Measurements from ENCODE around the gene ANKRD53. TPM values are rescaled to one million over a fixed set of nuclear protein-coding genes. Genes with fewer than 3 reads are reported as not detected.
"Not testable (repeated sequence)": the region's sequence is repeated elsewhere in the genome, so short reads cannot be mapped to it uniquely, and the experiment has no call there.

ANKRD53 gene
- total RNA-seq, 4 donors from 2014 or later, result 1.8 to 3.7 TPM; not detected in 2

- TF ChIP-seq CTCF (IDR thresholded peaks at IDR 0.05) (no peak), POLR2A (IDR thresholded peaks at IDR 0.05) (no peak)
- Histone ChIP-seq H3K27me3 (no peaks in the 10 kb centered on the region), H3K36me3 (no peaks in the 10 kb centered on the region), H3K27ac (no peak overlapping the region), H3K4me3 (no peak overlapping the region), H3K9me3 (no peaks in the 10 kb centered on the region), H3K4me1 (no peaks in the 10 kb centered on the region)
- intact Hi-C loops (cut with DNase I; ENCODE audit: low total_unique reads), result no loop called here
- DNase-seq, result no peak
Observed at GRCh38 chr2:71006955-71007799, 28.7 kb downstream of the ANKRD53 start.

GRCh38 chr2:71008342-71008741 is 29.9 kb downstream of the ANKRD53 start:
- no peak for DNase-seq
- no peaks in the 10 kb centered on the region for H3K36me3 ChIP-seq
- no peaks in the 10 kb centered on the region for H3K27me3 ChIP-seq
- H3K27ac ChIP-seq, result no peak overlapping the region
- no peak overlapping the region for H3K4me3 ChIP-seq
- H3K9me3 ChIP-seq, result no peaks in the 10 kb centered on the region
- no peaks in the 10 kb centered on the region for H3K4me1 ChIP-seq
- TF ChIP-seq POLR2A (IDR thresholded peaks at IDR 0.05) (no peak), CTCF (IDR thresholded peaks at IDR 0.05) (no peak)
- intact Hi-C loops (cut with DNase I; ENCODE audit: low total_unique reads), result no loop called here

- H3K4me3 ChIP-seq; H3K9me3 ChIP-seq; H3K4me1 ChIP-seq; H3K27me3 ChIP-seq; H3K27ac ChIP-seq; H3K36me3 ChIP-seq; DNase-seq; intact Hi-C loops (cut with DNase I; ENCODE audit: low total_unique reads): not testable (repeated sequence)
Observed at GRCh38 chr2:71011786-71012185, 33.4 kb downstream of the ANKRD53 start.

GRCh38 chr2:71018625-71019024 is 40.2 kb downstream of the ANKRD53 start:
- Histone ChIP-seq H3K27me3 (no peaks in the 10 kb centered on the region), H3K4me1 (no peaks in the 10 kb centered on the region), H3K9me3 (no peaks in the 10 kb centered on the region), H3K4me3 (no peak overlapping the region), H3K27ac (no peak overlapping the region), H3K36me3 (no peaks in the 10 kb centered on the region)
- TF ChIP-seq POLR2A (IDR thresholded peaks at IDR 0.05) (no peak), CTCF (IDR thresholded peaks at IDR 0.05) (no peak)
- intact Hi-C loops (cut with DNase I; ENCODE audit: low total_unique reads), result no loop called here
- no peak for DNase-seq

- H3K27me3 ChIP-seq; H3K9me3 ChIP-seq; DNase-seq; H3K4me3 ChIP-seq; H3K36me3 ChIP-seq; H3K4me1 ChIP-seq; intact Hi-C loops (cut with DNase I; ENCODE audit: low total_unique reads); H3K27ac ChIP-seq: not testable (repeated sequence)
Observed at GRCh38 chr2:71019989-71020388, 41.6 kb downstream of the ANKRD53 start.

- intact Hi-C loops (cut with DNase I; ENCODE audit: low total_unique reads); H3K27me3 ChIP-seq; H3K27ac ChIP-seq; H3K4me3 ChIP-seq; H3K36me3 ChIP-seq; DNase-seq; H3K4me1 ChIP-seq; H3K9me3 ChIP-seq: not testable (repeated sequence)
Observed at GRCh38 chr2:71021394-71021793, 43.0 kb downstream of the ANKRD53 start.

GRCh38 chr2:71023553-71024243 is 45.3 kb downstream of the ANKRD53 start:
- H3K27me3 ChIP-seq; intact Hi-C loops (cut with DNase I; ENCODE audit: low total_unique reads); H3K9me3 ChIP-seq; H3K36me3 ChIP-seq; H3K4me3 ChIP-seq; DNase-seq; H3K27ac ChIP-seq; H3K4me1 ChIP-seq: not testable (repeated sequence)

All from uterus (tissue), 4 donors.